Peyer's patch (tissue), 4 donors: ENCODE results near the gene PLXNC1.

Source experiments
- POLR2A ChIP-seq, 2 donors: fragments of 450-650 bp; IDR thresholded peaks; one replicate each; pipeline ENCODE4 v1.5.1; 2017; ENCODE audit warnings: antibody characterized with exemption in 2 of 2, mild to moderate bottlenecking in 2 of 2, moderate library complexity in 2 of 2
- TF ChIP-seq, protein P1 (sequence below), 6 experiments: fragments of 450-650 bp in 4 of 6; fragments of 200-600 bp in 2 of 6; sonication (generic) in 1 of 6; IDR thresholded peaks; one replicate each; pipeline ENCODE4 v1.5.1; 2017 to 2019; ENCODE audit warnings: antibody characterized with exemption in 6 of 6, mild to moderate bottlenecking in 3 of 6, moderate library complexity in 1 of 6

DNA sequence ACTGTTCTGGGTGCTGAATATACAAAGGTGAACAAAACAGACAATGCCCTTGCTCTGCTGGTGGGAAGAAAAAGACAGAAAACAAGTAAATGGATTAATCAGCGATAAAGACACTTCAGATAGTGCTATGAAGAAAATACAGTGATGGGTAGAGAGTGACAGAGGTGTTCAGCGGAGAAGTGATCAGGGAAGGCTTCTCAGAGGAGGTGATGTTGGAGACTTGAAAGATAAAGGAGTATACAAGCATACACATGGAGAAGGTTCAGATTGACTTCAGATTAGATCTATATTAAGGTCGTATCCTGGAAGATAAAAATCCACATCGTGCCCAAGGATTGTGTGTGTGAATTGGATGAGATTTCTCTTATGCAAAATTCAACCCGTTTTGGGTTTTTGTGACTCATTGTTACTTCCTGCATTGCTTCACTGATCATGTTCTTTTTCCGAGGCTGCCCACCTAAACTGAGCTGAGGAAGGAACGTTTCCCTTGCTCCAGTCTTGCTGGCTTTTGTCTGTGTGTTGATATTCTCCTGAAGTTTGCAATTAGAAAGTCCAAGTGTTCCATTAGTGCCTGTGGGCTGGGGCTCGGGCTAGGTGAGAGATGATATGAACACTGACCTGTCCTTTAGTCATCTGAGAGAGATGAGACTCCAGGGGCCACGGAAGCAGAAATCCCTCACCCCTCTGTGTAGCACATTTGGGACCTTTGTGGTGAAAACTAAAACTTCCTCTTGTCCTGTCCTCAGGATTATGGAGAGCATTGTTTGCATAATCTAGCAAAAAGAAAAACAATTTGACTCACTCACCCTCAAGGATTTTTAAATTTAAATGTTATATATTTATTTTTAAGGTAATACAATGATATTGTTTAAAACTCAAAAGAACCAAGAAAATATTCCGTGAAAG is 27.6 kb downstream of the PLXNC1 start:
- TF ChIP-seq, protein P1, sequence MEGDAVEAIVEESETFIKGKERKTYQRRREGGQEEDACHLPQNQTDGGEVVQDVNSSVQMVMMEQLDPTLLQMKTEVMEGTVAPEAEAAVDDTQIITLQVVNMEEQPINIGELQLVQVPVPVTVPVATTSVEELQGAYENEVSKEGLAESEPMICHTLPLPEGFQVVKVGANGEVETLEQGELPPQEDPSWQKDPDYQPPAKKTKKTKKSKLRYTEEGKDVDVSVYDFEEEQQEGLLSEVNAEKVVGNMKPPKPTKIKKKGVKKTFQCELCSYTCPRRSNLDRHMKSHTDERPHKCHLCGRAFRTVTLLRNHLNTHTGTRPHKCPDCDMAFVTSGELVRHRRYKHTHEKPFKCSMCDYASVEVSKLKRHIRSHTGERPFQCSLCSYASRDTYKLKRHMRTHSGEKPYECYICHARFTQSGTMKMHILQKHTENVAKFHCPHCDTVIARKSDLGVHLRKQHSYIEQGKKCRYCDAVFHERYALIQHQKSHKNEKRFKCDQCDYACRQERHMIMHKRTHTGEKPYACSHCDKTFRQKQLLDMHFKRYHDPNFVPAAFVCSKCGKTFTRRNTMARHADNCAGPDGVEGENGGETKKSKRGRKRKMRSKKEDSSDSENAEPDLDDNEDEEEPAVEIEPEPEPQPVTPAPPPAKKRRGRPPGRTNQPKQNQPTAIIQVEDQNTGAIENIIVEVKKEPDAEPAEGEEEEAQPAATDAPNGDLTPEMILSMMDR (IDR thresholded peaks at IDR 0.05) = no peak
- TF ChIP-seq POLR2A (IDR thresholded peaks at IDR 0.05) = no peak
